ENCODE data around the gene PTGR3. TPM values are rescaled to one million over a fixed set of nuclear protein-coding genes. Genes with fewer than 3 reads are reported as not detected.

Gene PTGR3
- 10 to 100 TPM; 12.2 to 25.2 (median 16.7) TPM for total RNA-seq

- intact Hi-C loops (cut with DNase I) = loop anchor here (10.0 kb wide), 1 partner anchor 1615 kb away; the partner anchor contains the start of gene ZNF236
- Histone ChIP-seq H3K27ac (peak within 1 kb of the TSS; percentile 96 to 99 (median 97)), H3K4me3 (peak within 1 kb of the TSS; percentile 74 to 96 (median 82)), H3K9me3 (no peaks in the 10 kb centered on the region), H3K27me3 (no peaks in the 10 kb centered on the region), H3K36me3 (no peaks in the 10 kb centered on the region), H3K4me1 (peaks cover 33 to 71% (median 37%) of the 10 kb centered on the region in 3 donors)
- WGBS, 2 donors = 0 to 1% methylated on average over 3 to 22 of the region's 88 CpGs
- DNase-seq = peak; percentile 44
- TF ChIP-seq POLR2A (IDR thresholded peaks at IDR 0.05) = peak in 2 of 4 donors; percentile 10 to 70
- TF ChIP-seq CTCF (IDR thresholded peaks at IDR 0.05) = no peak
Observed at GRCh38 chr18:75209129-75209950, at the start of gene PTGR3. Gene PTGR3 (minus strand): TSS chr18:75209139. CDS start chr18:75209058, 81 bp downstream.

GRCh38 chr18:75257605-75258004 is 48.7 kb upstream of the PTGR3 start:
- no peaks in the 10 kb centered on the region for H3K27me3 ChIP-seq
- no peaks in the 10 kb centered on the region for H3K9me3 ChIP-seq
- H3K36me3 ChIP-seq = no peaks in the 10 kb centered on the region
- DNase-seq = no peak
- no peak overlapping the region for H3K27ac ChIP-seq
- WGBS, 2 donors = 79 to 83% methylated on average over 8 to 13 of the region's 14 CpGs
- H3K4me1 ChIP-seq = peaks cover 0 to 34% (median 24%) of the 10 kb centered on the region in 3 donors
- TF ChIP-seq CTCF (IDR thresholded peaks at IDR 0.05) (no peak), POLR2A (IDR thresholded peaks at IDR 0.05) (no peak)
- intact Hi-C loops (cut with DNase I) = no loop called here
- H3K4me3 ChIP-seq = no peak overlapping the region

GRCh38 chr18:75256376-75256775 is 47.4 kb upstream of the PTGR3 start:
- no peak overlapping the region for H3K27ac ChIP-seq
- no peaks in the 10 kb centered on the region for H3K27me3 ChIP-seq
- no peak overlapping the region for H3K4me3 ChIP-seq
- TF ChIP-seq POLR2A (IDR thresholded peaks at IDR 0.05) (no peak), CTCF (IDR thresholded peaks at IDR 0.05) (no peak)
- DNase-seq = no peak
- H3K4me1 ChIP-seq = peaks cover 0 to 46% (median 31%) of the 10 kb centered on the region in 3 donors
- no peaks in the 10 kb centered on the region for H3K9me3 ChIP-seq
- no peaks in the 10 kb centered on the region for H3K36me3 ChIP-seq
- intact Hi-C loops (cut with DNase I) = no loop called here

- Histone ChIP-seq H3K27me3 (no peaks in the 10 kb centered on the region), H3K36me3 (no peaks in the 10 kb centered on the region), H3K9me3 (no peaks in the 10 kb centered on the region), H3K27ac (no peak overlapping the region), H3K4me1 (peaks cover 0 to 59% (median 32%) of the 10 kb centered on the region in 3 donors), H3K4me3 (no peak overlapping the region)
- intact Hi-C loops (cut with DNase I) = no loop called here
- no peak for DNase-seq
- 91 to 92% methylated on average over 3 of the region's 3 CpGs for WGBS, 2 donors
- TF ChIP-seq POLR2A (IDR thresholded peaks at IDR 0.05) = no peak
- TF ChIP-seq CTCF (IDR thresholded peaks at IDR 0.05) = no peak
Observed at GRCh38 chr18:75255094-75255493, 46.2 kb upstream of the PTGR3 start.

GRCh38 chr18:75253784-75254183 is 44.8 kb upstream of the PTGR3 start:
- no peak for TF ChIP-seq POLR2A (IDR thresholded peaks at IDR 0.05)
- no peak for TF ChIP-seq CTCF (IDR thresholded peaks at IDR 0.05)
- no peak for DNase-seq
- Histone ChIP-seq H3K4me1 (peaks cover 3 to 72% (median 33%) of the 10 kb centered on the region in 3 donors), H3K27me3 (no peaks in the 10 kb centered on the region), H3K4me3 (no peak overlapping the region), H3K36me3 (no peaks in the 10 kb centered on the region), H3K27ac (peak overlapping the region in 3 of 4 donors; percentile 19 to 41 (median 39)), H3K9me3 (no peaks in the 10 kb centered on the region)
- WGBS, 2 donors = 61 to 69% methylated on average over 4 of the region's 4 CpGs
- intact Hi-C loops (cut with DNase I) = no loop called here

Measured in esophagus squamous epithelium (tissue), 5 donors.